Fibroblast of mammary gland (primary cell): ENCODE data around the gene EXOC6B.

Experiments
- DNase-seq: peaks from one replicate; pipeline ENCODE4 v3.0.0-alpha.2; 2010; ENCODE audit warnings: low read depth
- H3K4me3 ChIP-seq: 2 replicates; pipeline ENCODE4 v1.5.1; 2011; ENCODE audit warnings: low read depth, mild to moderate bottlenecking, low read length, moderate library complexity; ENCODE audit not compliant: control insufficient read depth
- CTCF ChIP-seq: conservative IDR thresholded peaks from 2 replicates; pipeline ENCODE4 v1.5.1; 2011; ENCODE audit warnings: low read depth, low read length, inconsistent platforms; ENCODE audit not compliant: control insufficient read depth, insufficient read depth

The EXOC6B gene

DNA sequence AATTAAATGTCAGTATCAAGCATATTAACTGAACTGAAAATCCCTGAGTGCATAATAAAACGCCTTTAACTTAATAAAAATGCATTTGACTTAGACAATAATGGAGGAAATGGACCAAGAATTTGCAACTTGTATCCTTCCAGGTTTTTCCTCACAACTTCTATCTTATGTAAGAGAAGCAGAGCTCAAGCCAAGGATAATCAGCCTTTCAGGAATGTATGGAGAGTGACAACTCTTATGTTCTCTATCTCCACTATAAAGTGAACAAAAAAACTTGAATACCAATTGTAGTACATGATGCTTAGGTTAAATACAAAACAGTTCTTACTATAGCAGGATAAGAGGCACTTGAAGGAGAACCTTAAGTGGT, 613.4 kb downstream of the EXOC6B start:
- TF ChIP-seq CTCF = no peak
- H3K4me3 ChIP-seq = no peak overlapping the region
- no peak for DNase-seq

DNA sequence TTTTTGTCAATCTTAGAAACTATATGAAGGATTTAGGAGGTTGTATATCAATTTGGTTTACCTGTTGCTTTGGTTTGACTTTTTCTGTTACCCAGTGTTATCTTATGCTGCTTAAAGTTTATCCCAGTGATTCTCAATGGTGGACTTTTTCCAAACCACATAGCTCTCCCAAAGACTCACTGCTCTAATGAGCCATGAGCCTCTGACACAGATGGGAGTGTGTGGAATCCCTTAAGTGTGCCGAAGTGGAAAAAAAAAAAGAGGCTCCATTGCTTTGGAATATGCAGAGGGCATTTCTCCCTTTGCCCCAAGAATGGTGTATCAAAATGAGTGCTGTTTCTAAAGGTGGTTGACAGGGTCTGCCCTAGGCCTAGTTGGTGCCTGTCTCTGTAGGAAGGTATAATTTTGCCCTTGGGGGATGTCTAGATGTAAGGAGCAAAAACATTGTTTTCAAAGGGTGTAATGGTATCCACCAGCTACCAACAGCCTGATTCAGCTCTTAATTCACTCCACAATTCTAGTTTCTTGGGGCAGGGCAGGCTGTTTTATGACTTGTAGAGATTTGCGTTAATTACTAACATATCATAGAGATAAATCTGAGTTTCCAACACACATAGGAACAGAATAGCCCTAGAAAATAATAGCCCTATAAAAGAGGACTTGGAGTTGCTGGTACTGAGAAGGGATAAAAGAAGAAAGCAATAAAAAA, 613.9 kb downstream of the EXOC6B start:
- DNase-seq = peak; percentile 63
- H3K4me3 ChIP-seq = no peak overlapping the region

DNA sequence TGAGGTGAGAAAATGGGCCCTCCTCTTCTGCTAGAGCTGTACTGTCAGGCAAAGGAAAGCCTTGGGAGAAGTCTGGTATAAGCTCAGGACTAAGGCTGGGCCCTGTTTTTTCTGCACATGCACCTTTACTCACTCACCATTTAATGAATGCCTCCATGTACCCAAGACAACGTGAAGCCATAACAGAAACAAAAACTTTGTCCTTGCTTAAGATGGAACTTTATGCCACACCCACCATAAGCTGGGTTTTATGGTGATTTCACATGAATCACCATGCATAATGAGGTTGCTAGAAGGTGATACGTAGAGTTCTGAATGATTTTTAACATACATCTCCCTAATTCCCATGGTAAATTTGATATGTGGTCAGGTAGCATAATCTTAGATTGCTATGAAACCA, 614.5 kb downstream of the EXOC6B start:
- no peak for DNase-seq
- H3K4me3 ChIP-seq = no peak overlapping the region
- TF ChIP-seq CTCF = no peak

More for the DNA sequence above, 613.9 kb downstream of the EXOC6B start:
- TF ChIP-seq CTCF = no peak

- TF ChIP-seq CTCF = no peak
- H3K4me3 ChIP-seq = no peak overlapping the region
- no peak for DNase-seq
Observed at GRCh38 chr2:72210470-72210869, 615.4 kb downstream of the EXOC6B start.

DNA sequence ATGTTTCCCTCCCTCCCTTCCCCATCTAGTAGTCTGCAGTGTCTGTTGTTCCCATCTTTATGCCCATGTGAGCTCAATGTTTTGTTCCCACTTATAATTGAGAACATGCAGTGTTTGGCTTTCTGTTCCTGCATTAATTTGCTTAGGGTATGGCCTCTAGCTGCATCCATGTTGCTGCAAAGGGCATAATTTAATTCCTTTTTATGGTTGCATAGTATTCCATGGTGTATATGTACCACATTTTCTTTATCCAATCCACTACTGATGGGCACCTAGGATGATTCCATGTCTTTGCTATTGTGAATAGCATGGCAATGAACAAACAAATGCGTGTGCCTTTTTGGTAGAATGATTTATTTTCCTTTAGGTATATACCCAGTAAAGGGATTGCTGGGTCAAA, 617.6 kb downstream of the EXOC6B start:
- H3K4me3 ChIP-seq = no peak overlapping the region
- TF ChIP-seq CTCF = no peak
- no peak for DNase-seq

DNA sequence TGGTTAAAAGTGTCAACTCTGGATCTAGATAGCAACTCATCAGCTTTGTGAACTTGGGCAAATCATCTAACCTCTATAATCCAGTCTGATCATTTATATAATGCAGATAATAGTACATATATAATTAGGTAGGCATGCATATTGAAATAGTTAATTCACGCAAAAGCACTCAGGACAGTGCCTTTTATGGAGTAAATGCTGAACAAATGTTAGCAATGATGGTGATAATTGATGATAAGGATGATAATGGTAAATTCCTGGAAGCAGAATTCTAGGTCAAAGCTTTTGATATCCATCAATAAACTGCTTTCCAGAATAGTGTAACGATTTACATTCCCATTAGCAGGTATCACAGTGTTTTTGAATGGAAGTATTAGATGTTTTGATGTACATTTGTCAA, 618.5 kb downstream of the EXOC6B start:
- no peak for TF ChIP-seq CTCF

DNA sequence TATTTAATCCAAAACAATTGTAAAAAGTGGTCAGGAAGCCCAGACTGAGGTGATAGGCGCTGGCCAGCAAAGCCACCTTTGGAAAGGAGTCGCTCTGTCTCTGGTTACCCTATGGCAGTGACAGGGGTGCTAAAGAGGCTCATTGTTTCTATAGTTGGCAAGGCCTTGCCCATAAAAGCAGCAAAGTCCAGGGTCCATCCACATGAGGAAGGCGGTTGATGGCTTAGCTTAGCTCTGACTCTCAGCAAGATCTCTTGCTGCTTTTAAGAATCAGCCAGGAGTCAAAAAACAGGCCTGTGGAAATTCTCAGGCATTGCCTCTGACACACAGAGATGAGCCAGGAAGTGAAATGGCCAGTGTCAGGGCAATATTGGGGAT, 620.3 kb downstream of the EXOC6B start:
- DNase-seq = no peak
- H3K4me3 ChIP-seq = no peak overlapping the region
- no peak for TF ChIP-seq CTCF

More for the DNA sequence above, 618.5 kb downstream of the EXOC6B start:
- no peak for DNase-seq
- H3K4me3 ChIP-seq = no peak overlapping the region
